NCI-H1417 treated with DMSO at 0.1 percent for 48 hours (cell line): Measurements from ENCODE around the gene SNX27.
"Not testable (repeated sequence)": the region's sequence is repeated elsewhere in the genome, so short reads cannot be mapped to it uniquely, and the experiment has no call there.

Source experiments
- DNase-seq: peaks from one replicate; lab custom pipeline; 2025; lab: John Stamatoyannopoulos, UW

SNX27 gene

DNA sequence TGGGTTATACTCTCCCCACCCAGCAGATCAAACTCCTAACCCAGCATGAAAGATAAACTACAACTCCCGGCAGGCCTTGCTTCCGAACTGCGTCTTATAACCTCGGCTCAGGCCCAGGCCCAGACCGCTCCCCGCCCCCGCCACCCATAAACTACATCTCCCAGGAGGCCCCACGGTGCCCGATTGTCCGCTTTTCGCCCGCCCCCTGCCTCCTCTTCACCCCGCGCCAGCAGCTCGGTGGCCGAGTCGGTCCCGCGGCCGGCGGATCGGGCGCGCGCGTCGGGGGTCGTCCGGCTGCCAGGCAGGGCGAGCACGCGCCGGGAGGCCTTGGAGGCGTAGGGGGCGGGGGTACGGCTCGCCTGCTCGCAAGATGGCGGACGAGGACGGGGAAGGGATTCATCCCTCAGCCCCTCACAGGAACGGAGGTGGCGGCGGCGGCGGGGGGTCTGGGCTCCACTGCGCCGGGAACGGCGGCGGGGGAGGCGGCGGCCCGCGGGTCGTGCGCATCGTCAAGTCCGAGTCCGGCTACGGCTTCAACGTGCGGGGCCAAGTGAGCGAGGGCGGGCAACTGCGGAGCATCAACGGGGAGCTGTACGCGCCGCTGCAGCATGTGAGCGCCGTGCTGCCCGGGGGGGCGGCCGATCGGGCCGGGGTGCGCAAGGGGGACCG lies at the start of gene SNX27:
SNX27 (plus strand) TSS at position 219 of the 669 bp plus-strand sequence; CDS start at position 371, 152 bp downstream.
- DNase-seq = peak; percentile 49

DNA sequence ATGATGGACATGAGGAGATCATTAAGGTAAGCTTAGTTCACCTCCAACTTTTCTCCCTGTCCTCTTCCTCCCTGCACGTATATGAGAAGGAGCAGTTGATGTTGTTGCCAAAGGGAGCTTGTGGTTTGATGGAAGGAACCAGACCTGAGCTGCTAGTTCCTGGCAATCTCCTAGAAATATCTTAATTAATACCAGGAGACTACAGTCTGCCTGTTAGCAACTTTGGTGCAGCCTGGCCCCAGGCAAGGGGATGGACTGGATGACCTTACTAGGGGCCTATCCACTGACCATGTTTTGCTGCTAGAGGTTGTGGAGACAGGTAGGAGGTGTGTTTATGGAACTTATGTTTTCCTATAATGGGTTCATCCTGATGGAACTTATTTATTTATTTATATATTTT lies 49.2 kb upstream of the SNX27 start:
- DNase-seq = no peak

DNA sequence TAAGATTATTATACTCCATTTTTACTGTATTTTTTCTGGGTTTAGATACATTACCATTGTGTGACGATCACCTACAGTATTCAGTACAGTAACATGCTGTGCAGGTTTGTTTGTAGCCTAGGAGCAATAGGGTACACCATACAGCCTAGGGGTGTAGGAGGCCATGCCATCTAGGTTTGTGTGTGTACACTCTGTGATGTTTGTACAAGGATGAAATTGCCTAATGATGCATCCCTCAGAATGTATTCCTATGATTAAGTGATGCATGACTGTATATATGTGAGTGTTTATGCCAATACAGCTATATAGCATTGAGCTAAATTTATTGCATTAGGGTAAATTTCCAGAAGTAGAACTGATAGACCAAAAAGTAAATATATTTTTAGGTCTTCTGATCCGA lies 48.5 kb upstream of the SNX27 start:
- DNase-seq = no peak

DNA sequence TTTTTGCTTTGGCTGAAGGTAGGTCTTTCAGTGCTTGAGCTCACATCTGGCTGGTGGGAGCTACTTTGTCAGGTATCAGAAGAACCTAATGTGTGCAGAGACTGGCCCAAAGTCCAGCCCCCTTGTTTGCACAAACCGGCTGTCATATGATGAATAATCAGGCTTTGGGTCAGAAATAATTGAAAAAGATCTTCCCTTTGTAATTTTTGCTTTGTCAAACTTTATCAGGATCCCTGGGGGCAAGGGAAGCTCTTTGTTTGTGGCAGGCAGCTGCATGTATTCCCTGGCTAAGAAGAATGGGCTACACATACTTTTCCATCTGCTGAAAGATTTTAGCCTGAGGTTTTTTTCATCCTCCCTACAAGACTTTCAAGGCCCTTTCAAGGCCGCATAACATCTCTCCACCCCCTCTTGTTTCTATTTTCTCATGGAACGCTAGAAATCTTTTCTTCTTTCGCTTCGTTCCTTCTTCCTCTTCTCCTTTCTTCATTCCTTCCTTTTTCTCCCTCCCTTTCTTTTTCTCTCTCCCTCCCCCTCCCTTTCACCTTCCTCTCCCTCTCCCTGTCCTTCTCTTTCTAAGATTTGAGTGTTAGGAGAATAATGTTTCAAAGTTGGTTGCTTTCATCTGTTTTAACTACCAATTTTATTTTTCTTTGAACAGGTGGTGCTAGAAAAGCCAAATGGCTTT lies 46.2 kb upstream of the SNX27 start:
- no peak for DNase-seq

DNA sequence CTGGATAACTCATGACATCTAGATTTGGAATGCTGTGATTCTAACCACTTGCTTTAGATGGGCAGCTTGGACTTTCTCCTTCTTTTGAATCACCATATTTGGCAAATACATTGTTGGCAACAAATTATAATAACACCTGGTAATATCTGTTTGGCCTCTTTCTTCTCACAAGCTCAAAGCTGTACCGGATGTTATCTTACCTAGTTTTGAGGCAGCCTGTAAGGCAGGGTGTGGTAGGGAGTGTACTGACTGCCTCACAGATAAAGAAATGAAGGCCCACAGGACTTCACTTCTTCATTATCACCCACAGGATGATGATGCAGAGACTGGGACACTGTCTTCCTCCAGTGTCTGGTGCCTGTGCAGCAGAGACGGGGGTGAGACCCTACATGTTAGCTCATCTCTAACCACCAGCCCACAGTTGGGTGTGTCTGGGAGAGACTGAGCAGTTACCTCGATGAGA lies 43.2 kb upstream of the SNX27 start:
- DNase-seq = no peak

DNA sequence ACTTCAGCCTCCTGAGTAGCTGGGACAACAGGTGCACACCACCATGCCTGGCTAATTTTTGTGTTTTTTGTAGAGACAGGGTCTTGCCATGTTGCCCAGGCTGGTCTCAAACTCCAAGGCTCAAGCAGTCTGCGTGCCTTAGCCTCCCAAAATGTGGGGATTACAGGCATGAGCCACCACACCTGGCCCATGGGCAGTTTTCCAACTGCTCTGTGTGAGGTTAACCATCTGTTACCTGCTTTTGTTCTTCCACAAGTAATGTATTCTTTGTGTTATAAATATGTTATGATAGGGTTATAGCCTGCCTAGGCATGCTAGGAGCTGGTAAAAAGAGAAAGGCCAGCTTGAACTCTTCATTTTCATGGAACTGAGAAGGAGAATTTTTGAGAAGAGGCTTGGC lies 41.0 kb upstream of the SNX27 start:
- no peak for DNase-seq

DNA sequence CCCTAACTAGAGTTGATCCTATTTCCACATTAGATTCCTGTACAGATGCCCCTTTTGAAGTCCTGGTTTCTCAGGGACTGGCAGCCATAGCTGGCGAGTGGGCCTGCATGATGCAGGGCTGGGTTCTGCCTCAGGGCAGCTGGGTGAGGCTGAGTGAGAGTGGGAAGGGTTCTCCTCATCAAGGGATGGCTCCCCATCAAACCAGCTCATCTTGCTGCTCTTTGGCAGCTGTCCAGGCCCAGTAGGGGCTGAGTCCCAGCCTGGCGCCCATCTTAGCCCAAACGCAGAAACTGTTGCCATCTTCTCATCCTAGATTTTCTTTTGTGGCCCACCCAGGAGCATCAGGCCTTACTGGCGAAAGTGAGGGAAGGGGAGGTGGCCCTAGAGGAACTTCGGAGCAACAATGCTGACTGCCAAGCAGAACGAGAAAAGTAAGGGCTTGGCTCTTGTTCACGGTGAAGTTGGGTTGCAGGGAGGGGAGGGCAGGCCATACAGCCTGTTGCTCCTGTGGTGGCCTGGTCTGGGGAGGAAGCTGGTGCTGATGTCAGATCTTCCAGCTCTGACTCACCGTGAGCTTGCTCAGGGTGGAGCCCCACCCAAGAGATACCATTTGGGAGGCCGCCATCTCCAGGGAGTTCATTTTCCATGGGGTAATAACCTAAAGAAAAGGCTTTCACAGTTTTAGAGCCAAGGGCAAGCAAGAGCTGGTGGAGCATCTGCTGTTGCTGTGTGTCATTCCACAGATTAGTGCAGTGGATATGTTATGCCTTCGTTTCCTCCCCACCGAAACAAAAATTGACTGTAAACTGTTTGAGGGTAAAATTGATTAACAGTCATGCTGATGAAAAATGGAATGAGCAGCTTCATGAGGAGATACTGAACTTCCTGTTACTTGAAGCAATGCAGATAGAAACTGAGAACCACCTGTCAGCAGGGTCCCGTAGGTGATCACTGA lies 37.0 kb upstream of the SNX27 start:
- no peak for DNase-seq

DNA sequence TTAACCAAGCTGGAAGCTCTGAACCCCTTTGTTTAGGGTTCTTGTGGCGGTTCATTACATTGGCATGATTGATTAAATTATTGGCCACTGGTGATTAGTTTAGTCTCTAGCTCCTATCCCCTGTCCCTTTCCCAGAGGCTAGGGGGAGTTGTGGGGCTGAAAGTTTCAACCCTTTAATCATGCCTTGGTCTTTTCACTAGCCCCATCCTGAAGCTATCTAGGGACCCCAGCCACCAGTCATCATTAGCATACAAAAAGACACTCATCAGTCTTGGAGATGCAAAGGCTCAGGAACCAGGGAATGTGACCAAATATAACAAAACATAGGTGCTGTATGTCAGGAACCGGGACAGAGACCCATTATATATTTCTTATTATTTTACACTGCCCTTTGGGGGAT lies 34.7 kb upstream of the SNX27 start:
- no peak for DNase-seq

DNA sequence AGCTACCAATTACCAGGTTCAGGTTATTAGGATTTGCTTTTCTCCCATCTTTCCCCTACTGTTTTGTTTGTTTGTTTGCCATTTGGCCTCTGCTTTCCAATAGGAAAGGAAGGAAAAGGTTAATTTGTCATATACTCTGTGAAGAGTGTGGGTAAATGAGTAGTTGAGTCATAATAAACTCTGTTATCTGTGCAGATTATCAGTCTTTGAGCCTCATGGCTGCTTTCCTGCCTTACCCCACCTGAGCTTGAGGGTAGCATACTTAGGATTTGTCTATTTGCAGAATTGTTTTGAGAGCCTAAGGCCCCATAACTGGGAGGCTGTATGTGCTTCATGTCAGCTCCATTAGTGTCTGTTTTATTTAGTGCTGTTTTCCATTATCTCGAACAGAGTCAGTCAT lies 32.9 kb upstream of the SNX27 start:
- DNase-seq = no peak

DNA sequence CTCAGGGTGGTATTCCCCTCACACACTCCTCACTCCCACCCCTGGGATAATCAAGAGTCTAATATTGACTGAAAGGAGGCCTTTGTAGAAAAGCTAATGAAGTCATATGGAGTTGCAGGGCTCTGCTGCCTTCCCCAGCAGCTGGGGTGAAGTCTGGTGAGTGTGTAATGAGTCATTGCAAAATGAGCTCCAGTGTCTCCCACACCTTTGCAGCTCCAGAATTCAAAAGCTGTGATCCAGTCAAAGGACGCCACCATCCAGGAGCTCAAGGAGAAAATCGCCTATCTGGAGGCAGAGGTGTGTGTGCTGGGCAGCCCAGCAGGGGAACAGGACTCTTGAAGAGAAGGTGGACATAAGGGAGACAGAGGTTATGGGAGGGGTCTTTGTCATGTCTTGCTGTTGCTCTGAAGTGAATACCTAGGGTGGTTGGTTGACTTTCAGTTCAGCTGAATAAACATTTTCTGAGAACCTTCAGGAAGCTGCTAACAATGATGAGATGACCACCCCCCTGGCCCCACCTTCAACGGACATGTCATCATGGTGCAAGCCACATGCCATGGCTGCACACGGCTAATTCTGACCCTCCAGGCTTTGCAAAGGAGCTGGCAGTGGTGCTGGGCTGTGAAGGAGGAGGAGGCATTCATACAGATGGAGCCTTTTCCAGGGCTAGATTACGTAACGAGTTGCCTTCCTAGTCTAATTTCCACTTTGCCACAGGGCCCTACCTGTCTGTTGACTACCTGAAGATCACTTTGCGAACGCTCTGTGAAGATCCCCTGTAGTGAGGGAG lies 32.2 kb upstream of the SNX27 start:
- DNase-seq = no peak

DNA sequence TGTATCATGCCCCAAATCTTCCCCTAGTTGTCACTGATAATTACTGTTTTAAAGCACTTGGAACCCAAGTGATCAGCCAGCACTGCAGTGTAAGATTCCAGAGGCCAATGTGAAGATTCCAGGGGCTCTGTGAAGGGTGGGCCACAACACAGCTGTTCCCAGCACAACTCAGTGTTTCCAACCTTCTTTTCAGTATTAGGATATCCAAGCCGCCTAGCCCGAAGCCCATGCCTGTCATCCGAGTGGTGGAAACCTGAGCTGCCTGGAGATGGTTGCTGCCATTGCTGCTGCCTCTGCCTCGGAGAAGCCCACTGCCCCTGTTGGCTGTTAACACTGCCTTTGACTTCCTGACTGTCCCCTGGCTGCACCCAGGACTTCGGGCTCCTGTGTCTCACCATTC lies 30.4 kb upstream of the SNX27 start:
- no peak for DNase-seq

DNA sequence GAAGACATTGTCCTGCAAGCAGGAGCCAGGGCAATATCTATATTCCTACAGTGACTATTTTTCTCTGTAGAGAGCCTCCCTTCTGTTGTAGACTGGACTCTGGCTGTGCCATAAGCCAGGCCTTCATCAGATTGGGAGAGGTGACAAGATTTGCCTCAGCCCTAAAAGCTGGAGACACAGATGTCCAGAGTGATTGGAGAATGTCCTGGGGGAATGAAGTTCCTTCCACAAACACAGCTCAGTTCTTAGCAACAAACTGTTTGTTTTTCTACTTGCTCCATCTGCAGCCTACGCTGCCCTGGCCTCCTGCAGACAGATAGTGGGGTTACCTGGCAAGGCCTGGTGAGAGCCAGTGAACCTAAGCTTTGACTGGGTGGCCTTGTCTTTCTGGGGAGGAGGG lies 29.9 kb upstream of the SNX27 start:
- no peak for DNase-seq

DNA sequence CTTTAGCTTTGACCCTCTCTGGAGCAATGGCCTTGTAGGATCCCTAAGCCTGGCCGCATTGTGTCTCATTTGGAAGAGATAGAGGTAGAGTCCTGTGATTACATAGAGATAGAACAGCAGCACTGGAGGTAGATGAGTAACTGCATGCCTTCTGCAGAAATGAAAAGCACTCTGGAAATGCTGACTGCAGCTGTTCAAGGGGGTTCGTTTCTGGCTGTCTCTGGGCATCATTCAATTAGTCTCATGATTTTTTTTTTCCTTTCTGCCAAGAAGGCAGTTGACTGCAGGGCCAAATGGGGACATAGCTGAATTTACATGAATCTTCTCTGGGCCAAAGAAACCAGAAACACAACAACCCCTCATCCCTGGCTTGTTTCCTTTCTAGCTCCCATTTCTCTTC lies 28.1 kb upstream of the SNX27 start:
- no peak for DNase-seq

DNA sequence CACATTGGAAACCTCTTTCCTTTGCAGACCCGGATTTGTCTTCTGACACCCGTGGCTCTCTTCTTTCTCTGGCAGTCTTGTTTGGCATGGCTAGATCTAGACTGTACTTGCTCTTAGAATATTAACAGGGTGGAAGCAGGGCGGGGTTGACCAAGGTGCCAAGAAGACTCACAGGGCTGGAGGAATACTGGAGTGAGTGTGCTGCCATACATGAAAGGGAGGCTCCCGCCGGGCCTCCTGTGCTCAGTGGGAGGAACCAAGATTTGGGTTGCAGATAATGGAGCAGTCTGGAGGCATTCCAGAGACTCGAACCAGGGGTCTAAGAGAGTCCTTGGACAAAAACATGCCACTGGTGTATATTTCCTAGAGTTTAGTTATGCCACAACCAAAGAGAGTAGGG lies 27.6 kb upstream of the SNX27 start:
- no peak for DNase-seq

DNA sequence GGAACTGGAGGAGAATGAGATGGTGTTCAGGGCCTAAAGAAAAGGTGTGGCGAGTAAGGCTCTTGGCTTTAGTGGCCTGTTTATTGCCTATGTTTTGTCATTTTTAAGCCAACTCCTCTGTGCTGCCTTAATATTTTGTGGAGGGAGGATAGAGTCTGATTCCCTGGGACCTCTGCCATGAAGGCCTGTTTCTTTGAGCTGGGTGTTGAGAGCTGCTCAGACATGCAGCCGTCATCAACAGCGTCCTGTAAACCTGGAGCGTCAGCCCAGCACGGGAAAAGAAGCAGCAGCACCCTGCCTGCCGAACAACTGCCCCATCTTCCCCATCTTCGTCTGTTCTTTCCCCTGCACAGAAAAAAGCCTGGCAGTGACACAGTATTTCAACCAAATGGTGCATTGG lies 27.1 kb upstream of the SNX27 start:
- DNase-seq = no peak

DNA sequence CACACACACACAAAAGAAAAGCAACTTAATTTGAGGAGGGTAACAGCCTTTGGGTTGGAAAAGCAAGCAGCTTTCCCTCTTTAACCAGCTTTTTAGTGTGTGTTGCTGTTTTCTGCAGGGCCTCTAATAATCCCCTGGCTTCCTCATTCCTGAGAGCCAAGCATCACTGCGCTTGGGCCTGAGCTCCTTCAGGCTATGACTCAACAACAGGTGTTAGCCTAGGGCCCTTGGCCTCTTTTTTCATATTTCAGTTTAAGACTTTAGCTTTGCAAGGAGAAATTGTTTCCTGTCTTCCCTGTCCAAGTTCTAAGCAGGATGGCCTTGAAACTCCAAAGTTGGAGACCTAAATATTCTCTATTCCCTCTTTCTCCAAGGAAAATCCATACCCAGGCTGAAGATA lies 26.2 kb upstream of the SNX27 start:
- DNase-seq = no peak

DNA sequence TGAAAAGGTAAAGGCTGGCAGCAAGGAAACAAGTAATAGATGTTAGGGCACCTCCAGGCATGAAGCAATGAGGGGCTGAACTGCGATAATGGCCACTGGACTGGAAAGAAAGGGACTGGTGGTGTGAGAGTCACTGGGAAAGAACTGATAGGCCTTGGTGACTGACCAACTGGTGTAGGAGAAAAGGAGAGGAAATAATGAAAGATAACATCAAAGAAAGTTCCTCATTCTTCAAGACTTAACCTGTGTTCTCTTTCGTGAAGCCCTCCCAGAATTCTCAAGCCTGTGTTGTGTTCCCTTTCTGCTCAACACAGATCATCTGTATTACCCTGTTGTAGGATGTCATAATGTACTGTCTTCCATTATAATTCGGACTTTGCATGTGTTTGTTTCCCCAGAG lies 20.9 kb upstream of the SNX27 start:
- DNase-seq = no peak

DNA sequence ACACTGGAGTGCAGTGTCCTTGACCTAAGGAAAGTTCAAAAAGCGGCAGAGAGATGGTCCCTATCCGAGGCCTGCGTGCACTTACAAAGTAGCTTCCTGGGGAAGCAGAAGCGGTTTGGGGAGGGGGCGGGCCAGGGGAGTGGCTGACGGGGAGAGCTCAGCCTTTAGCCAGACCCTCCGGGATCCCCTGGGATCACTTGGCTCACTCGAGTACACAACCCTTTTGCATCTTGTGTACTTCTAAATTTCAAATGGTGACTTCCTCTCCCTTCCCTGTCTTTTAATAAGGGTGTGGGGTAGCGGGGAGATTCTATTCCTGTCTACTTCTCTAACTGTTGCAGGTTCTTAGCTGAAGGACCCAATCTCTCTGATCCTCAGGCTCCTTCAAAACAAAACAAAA lies 18.1 kb upstream of the SNX27 start:
- no peak for DNase-seq

DNA sequence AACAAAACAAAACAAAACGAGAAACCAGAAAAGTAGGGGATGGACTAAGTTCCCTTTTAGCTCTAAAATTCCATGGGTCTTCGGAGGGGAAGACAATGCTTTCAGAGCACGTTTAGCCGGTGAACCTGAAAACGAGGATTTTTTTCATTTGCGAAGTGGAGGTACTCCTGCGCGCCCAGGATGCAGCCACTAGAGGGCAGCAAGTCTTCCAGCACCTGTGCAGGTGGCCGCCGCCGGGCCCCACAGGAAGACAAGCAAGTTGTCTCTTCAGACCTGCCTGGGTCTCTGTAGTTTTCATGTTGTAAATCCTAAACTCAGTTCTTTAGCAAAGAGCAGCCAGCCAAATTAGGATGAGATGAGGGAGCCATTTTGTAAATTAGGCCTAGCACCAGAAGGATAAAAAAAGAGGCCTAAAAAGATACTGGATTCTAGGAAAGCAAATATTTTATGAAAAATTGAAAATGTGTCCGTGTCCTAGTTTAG lies 17.7 kb upstream of the SNX27 start:
- peak; percentile 53 for DNase-seq

DNA sequence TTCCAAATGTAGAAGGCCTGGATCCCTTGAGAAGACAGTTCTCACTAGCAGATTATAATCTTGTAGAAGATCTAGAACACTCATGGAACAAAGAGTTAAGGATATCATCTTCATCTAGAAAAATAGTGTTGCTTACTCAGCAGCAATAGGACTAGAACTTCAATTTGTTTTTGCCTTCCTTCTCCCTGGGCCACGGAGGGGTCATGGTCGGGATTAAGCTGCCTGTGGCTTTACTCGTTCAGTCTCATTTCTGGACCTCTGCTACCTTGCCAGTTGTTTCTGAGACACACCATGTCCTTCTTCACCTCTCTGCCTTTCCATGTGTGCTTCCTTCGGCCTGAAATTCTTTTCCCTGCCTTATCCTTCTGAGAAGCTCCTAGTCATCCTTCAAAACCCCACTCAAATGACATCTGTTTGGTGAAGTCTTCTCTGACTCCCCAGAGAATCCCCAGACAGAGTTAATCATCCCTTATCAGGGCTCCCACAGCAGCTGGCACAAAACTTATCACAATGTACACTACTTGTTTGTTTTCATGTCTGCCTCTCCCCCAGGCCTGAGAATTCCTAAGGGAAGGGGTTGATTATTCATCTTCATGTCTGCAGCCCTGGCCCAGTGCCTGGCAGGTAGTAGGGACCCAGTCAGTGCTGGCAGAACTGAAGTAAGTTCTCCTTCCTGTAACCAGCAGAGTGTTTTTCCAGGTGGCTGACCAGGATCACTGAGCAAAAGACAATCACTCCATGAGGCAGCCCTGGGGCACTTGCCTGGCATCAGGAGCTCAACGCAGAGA lies 15.5 kb upstream of the SNX27 start:
- no peak for DNase-seq

DNA sequence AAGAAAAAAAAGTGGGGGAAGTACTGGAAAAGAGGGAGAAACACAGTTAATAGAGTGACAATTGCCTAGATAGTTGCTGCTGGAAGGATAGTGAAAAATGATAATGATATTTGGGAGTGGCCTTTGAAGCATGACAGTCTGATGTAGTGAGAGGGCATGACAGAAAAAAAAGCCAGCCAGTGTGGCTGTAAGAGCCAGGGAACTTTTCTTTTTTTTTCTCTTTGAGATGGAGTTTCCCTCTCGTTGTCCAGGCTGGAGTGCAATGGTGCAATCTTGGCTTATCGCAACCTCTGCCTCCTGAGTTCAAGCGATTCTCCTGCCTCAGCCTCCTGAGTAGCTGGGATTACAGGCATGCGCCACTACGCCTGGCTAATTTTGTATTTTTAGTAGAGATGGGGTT lies 9.3 kb upstream of the SNX27 start:
- DNase-seq = not testable (repeated sequence)
